HG02610 (cell line): Measurements from ENCODE around the gene RAB3B.
A peak's percentile ranks its signal among the peaks of the same experiment; 100 is the strongest.
"Not testable (repeated sequence)": the region's sequence is repeated elsewhere in the genome, so short reads cannot be mapped to it uniquely, and the experiment has no call there.

Experiments
- ATAC-seq: cut with Tn5 transposase; IDR thresholded peaks from one replicate; pipeline ENCODE4 v1.9.1; 2021; ENCODE audit warnings: mild to moderate bottlenecking, moderate library complexity; ENCODE audit not compliant: unreplicated experiment

RAB3B gene, protein sequence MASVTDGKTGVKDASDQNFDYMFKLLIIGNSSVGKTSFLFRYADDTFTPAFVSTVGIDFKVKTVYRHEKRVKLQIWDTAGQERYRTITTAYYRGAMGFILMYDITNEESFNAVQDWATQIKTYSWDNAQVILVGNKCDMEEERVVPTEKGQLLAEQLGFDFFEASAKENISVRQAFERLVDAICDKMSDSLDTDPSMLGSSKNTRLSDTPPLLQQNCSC

DNA sequence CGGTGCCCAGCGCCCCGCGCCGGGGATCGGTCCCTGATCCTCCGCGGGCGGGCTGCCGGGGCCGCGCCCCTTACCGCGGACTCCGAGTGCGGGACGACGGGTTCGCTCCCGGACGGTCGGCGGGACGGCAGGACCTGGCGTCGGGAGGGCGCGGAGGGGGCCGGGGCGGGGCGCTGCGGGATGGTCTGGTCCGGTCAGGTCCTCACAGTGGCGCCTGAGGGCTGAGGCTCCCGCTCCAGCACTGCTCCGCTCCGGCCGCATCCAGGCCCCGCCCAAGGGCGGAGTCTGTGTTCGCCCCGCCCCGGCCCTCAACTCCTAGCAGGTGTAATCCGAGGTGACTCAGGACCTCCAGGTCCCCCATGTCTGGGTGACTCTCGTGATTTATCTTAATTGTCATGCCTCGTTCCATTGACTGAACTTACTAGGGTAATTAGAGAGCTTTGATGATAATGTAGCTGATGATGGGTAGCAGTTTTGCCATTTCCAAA is at the start of gene RAB3B:
RAB3B (minus strand) TSS at position 223 of the 488 bp plus-strand sequence. CDS start 13,583 bp downstream, outside the sequence.
- peak; percentile 80 for ATAC-seq

GRCh38 chr1:52037909-52038308 is 47.4 kb upstream of the RAB3B start:
- no peak for ATAC-seq

DNA sequence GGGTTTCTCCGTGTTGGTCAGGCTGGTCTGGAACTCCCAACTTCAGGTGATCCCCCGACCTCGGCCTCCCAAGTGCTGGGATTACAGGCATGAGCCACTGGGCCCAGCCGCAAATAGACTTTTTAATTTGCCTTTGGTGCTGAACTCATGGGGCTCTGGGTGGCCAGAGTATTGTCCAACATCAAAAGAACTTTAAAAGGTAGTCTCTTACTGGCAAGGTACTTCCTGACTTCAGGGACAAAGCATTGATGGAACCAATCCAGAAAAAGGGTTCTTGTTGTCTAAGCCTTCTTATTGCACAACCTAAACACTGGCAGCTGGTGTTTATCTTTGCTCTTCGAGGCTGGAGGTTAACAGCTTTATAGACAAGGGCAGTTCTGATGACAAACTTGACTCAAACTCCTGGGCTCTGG is 46.9 kb upstream of the RAB3B start:
- ATAC-seq, result no peak

- ATAC-seq, result no peak
Observed at GRCh38 chr1:52034050-52034384, 43.5 kb upstream of the RAB3B start.

GRCh38 chr1:52033190-52034049 is 42.9 kb upstream of the RAB3B start, which contains the start of gene KTI12:
Gene KTI12, minus strand, starts transcription at chr1:52033810. Its CDS starts 49 bp downstream, at chr1:52033761.
- peak; percentile 88 for ATAC-seq

GRCh38 chr1:52032785-52033131 is 42.3 kb upstream of the RAB3B start:
- ATAC-seq, result no peak

DNA sequence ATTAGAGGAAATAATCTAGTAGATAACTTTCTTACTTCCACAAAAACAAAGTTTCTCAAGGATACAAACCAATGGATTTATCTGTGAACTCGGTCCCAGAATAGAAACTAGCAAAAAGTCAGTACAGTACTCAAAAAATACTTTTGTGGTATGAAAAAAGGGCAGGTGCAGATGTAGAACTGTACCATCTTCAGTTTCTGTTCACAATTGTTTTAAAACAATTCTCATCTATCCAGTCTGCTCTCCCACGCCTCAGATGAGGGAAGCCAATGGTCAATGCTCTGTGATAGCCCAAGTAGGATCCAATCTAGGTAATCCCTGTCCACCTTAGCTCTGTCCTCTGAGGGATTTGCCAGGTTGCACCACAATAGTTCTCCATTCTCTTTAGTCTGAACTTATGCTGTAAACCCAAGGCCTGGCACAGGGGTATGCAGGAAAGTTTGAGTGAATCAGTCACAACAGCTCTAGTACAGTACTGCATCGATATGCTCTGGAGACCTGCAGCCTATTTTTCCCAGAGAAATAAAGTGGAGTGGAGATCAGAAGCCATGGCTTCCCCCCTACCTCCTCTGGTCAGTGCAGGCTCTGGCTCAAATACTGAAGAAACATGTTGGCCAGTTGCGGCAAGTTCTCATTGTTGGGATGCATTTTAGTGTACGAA is 41.8 kb upstream of the RAB3B start:
- no peak for ATAC-seq

- not testable (repeated sequence) for ATAC-seq
Observed at GRCh38 chr1:52028839-52029238, 38.3 kb upstream of the RAB3B start.

DNA sequence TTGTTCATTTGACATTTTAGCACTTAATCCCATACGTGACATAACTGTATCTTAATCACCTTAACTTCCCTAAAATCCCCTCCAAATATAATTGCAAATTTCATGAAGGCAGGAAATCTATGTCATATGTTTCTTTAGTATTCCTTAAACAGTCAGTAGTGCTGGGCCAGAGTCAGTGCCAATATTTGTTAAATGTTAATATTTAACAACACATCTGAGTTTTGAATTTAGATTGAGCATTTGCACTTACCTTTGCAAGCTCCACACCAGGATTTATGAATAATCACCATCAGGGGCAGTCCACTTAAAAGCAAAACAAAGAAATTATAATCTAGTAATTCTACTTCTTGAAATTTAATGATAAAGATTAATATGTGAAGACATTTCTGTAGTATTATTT is 37.8 kb upstream of the RAB3B start:
- ATAC-seq, result no peak

GRCh38 chr1:52026278-52026677 is 35.8 kb upstream of the RAB3B start:
- no peak for ATAC-seq

- ATAC-seq, result no peak
Observed at GRCh38 chr1:52022133-52022532, 31.6 kb upstream of the RAB3B start.

GRCh38 chr1:52008071-52008809 is 17.7 kb upstream of the RAB3B start:
- no peak for ATAC-seq

DNA sequence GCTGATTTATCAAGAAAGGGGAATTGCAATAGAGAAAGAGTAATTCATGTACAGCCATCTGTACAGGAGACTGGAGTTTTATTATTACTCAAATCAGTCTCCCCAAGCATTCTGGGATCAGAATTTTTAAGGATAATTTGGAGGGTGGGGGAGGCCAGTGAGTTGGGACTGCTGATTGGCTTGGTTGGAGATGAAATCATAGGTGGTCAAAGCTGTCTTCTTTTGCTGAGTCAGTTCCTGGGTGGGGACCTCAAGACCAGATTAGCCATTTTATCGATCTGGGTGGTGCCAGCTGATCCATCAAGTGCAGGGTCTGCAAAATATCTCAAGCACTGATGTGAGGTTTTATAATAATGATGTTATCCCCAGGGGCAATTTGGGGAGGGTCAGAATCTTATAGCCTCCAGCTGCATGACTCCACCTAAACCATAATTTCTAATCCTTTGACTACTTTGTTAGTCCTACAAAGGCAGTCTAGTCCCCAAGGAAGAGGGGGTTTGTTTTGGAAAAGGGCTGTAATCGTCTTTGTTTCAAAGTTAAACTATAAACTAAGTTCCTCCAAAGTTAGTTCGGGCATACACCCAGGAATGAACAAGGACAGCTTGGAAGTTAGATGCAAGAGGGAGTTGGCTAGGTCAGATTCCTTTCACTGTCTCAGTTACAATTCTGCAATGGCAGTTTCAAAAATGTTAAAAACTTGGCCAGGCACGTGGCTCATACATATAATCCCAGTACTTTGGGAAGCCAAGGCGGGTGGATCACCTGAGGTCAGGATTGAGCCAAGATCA is 16.9 kb upstream of the RAB3B start:
- no peak for ATAC-seq

DNA sequence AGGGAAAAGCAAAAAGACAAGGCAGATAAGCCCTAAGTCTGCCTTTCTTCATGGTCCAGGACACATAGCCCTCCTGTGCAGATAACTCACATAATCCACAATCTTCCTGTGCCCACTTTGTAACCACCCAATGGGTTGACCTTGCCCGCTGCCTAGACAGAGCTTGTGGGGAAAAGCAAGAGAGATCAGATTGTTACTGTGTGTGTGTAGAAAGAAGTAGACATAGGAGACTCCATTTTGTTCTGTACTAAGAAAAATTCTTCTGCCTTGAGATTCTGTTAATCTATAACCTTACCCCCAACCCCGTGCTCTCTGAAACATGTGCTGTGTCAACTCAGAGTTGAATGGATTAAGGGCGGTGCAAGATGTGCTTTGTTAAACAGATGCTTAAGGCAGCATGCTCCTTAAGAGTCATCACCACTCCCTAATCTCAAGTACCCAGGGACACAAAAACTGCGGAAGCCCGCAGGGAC is 15.6 kb upstream of the RAB3B start:
- not testable (repeated sequence) for ATAC-seq

GRCh38 chr1:52005548-52005947 is 15.0 kb upstream of the RAB3B start:
- ATAC-seq, result not testable (repeated sequence)

DNA sequence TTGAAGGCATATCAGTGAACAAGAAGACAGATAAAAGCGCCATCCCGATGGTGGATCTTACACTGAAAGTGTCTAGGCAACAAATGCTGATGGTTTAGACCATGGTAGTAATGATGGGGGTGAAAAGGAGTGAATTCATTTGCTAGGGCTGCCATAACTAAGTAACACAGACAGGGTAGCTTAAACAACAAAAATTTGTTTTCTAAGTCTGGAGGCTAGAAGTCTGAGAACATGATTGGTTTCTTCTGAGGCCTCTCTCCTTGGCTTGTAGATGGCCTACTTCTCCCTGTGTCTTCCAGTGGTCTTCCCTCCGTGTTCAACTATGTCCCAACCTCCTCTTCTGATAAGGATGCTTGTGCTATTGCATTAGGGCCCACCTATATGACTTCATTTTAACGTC is 13.4 kb upstream of the RAB3B start:
- ATAC-seq, result no peak

DNA sequence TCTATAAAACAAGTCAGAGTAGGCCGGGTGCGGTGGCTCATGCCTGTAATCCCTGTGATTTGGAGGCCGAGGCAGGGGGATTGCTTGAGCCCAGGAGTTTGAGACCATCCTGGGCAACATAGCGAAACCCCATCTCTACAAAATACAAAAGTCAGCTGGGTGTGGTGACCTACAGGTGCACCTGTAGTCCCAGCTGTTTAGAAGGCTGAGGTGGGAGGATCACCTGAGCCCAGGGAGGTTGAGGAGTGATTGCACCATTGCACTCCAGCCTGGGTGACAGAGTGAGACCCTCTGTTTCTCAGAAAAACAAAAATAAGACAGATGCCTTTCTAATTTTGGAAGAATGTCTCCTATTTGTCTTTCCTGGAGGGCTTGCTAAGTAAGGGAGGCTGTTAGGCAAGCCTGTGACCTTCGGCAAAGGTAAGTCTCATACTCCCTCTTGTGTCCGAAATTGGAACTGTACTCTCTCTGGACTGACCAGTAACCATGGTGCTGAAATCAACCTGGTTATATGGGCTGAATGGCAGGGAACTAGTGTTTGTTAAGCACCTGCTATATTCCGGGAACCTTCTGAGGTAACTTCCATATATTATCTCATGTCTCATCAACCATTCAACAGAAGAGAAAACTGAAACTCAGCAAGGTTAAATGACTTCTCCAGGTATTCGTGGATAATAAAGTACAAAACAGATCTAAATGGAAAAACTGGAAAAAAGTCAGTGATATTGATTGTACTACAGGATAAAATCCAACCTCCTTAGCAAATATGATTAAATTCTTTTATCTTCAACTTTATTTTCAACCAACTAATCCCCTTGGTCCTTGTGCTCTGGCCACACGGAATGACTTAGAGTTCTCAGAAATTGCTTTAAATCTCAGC is 11.8 kb upstream of the RAB3B start:
- peak; percentile 64 for ATAC-seq

DNA sequence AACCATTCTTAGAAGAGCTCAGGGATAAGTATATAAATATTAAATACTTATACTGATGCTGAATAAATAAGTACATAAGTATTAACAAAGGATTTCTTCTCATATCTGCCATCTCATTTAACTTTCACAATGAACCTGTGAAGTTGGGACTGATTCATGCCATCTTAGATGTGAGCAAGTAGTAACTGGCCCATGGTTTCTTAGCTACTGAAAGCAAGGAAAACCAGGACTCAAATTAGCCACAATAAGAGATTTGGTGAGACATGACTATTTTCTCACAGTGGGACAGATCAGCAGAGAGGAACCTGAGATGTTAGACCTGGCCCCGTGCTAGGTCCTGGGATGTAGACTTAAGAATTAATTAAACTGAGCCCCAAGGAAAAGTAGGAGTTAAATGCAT is 8.2 kb upstream of the RAB3B start:
- no peak for ATAC-seq

DNA sequence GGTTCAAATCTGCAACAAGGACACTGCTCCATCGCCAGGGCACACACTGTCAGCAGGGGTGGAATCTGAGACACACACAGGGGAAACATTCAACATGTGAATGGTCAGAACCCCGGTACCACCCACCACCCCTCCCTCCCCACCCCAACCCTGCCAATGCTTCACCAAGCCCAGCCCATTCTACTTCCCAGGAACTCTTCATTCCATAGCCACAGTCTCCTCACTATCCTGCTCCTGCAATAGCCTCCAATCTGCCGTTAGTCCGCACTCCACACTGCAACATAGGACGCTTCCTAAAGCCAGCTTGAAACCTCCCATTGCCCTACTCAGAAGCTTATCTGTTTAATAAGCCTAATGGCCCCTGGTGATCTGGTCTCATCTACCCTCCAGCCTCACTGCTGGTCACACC is 7.5 kb upstream of the RAB3B start:
- no peak for ATAC-seq
